GM12878 (cell line): ENCODE results near the gene RASAL1. TPM values are rescaled to one million over a fixed set of nuclear protein-coding genes. Genes with fewer than 3 reads are reported as not detected.

Experiments
- ATAC-seq: fragments of 200-7000 bp; cut with Tn5 transposase; 3 replicates; pipeline ENCODE4 v1.9.1; 2020; ENCODE audit warnings: mild to moderate bottlenecking, moderate library complexity
- BruUV-seq: library from RNA; stranded (reverse); fragments of 400-500 nt; replicated peaks from 2 replicates; lab custom pipeline; 2021; lab: Mats Ljungman, UMichigan
- CTCF ChIA-PET: fragments of 300-600 bp; sonication (Branson Sonifier 250); formaldehyde crosslinking; extraction: SDS; loops from one replicate; lab custom pipeline; 2021; ENCODE audit warnings: inconsistent platforms; lab: Yijun Ruan, JAX
- POLR2A ChIA-PET: fragments of 350-600 bp; formaldehyde crosslinking; extraction: SDS; loops from one replicate; lab custom pipeline; 2021; ENCODE audit warnings: inconsistent platforms; lab: Charles Lee
- RAD21 ChIA-PET: fragments of 300-600 bp; sonication (Branson Sonifier 250); formaldehyde crosslinking; loops from one replicate; lab custom pipeline; 2023; ENCODE audit warnings: antibody characterized with exemption; ENCODE audit not compliant: unreplicated experiment; lab: Charles Lee
- SMC1A ChIA-PET: fragments of 300-600 bp; sonication (Branson Sonifier 250); formaldehyde crosslinking; loops from one replicate; lab custom pipeline; 2023; ENCODE audit not compliant: unreplicated experiment, uncharacterized antibody; lab: Charles Lee
- DNase-seq: peaks from one replicate; pipeline ENCODE4 v3.0.0-alpha.2; 2011; ENCODE audit warnings: low read depth, low spot score
- FAIRE-seq: peaks from 3 replicates; lab custom pipeline; 2011; peaks lifted over from hg19 to GRCh38; lab: Jason Lieb, UNC
- H2AFZ ChIP-seq: 2 replicates; pipeline ENCODE4 v1.6.0; 2011; ENCODE audit warnings: low read depth, low read length, control low read depth; ENCODE audit not compliant: control insufficient read depth
- H3K27ac ChIP-seq: 2 replicates; pipeline ENCODE4 v1.5.1; 2011; ENCODE audit warnings: control low read depth; ENCODE audit not compliant: control insufficient read depth, insufficient read depth
- H3K27me3 ChIP-seq, 2 experiments: replicated peaks in 1 of 2; 2 replicates each; pipeline versions ENCODE4 v1.6.0 to v1.6.1; 2011; ENCODE audit warnings: low read length in 1 of 2; ENCODE audit not compliant: control insufficient read depth in 2 of 2, insufficient read depth in 2 of 2
- H3K36me3 ChIP-seq, 2 experiments: 2 replicates each; pipeline ENCODE4 v1.5.1; 2011; ENCODE audit warnings: low read length in 1 of 2; ENCODE audit not compliant: control insufficient read depth in 2 of 2, insufficient read depth in 2 of 2
- H3K4me1 ChIP-seq: 2 replicates; pipeline ENCODE4 v1.6.1; 2011; ENCODE audit warnings: mild to moderate bottlenecking, low read length, moderate library complexity, mixed read lengths; ENCODE audit not compliant: control insufficient read depth, insufficient read depth
- H3K4me2 ChIP-seq: 2 replicates; pipeline ENCODE4 v1.6.0; 2011; ENCODE audit warnings: control low read depth; ENCODE audit not compliant: control insufficient read depth, insufficient read depth
- H3K4me3 ChIP-seq: fragments of 200-600 bp; sonication (generic); 2 replicates; pipeline ENCODE4 v1.5.1; 2016
- H3K79me2 ChIP-seq: 2 replicates; pipeline ENCODE4 v1.6.0; 2011; ENCODE audit warnings: low read length; ENCODE audit not compliant: control insufficient read depth, insufficient read depth
- H3K9ac ChIP-seq: 2 replicates; pipeline ENCODE4 v1.8.0; 2011; ENCODE audit warnings: low read length, control low read depth, mixed read lengths; ENCODE audit not compliant: control insufficient read depth, insufficient read depth
- H3K9me3 ChIP-seq: replicated peaks from 3 replicates; pipeline ENCODE4 v1.5.1; 2011; ENCODE audit warnings: mild to moderate bottlenecking, low read length; ENCODE audit not compliant: control insufficient read depth, insufficient read depth
- H4K20me1 ChIP-seq: 2 replicates; pipeline ENCODE4 v1.6.0; 2011; ENCODE audit not compliant: control insufficient read depth, insufficient read depth
- CBX3 ChIP-seq: fragments of 200-600 bp; sonication (generic); IDR thresholded peaks from 2 replicates; pipeline ENCODE4 v1.6.1; 2016; ENCODE audit warnings: low read depth, borderline replicate concordance
- CREM ChIP-seq: IDR thresholded peaks from 2 replicates; pipeline ENCODE4 v1.6.1; 2014; ENCODE audit warnings: antibody characterized with exemption, low read depth
- FOXM1 ChIP-seq: IDR thresholded peaks from 2 replicates; pipeline ENCODE4 v1.6.1; 2012; ENCODE audit warnings: low read depth, mild to moderate bottlenecking, inconsistent platforms, low read length, moderate library complexity
- HCFC1 ChIP-seq: fragments of 150-350 bp; IDR thresholded peaks from 2 replicates; pipeline ENCODE4 v1.6.1; 2014; ENCODE audit warnings: low read length
- HDAC2 ChIP-seq: fragments of 200-600 bp; sonication (generic); IDR thresholded peaks from 2 replicates; pipeline ENCODE4 v1.6.1; 2017
- NBN ChIP-seq: fragments of 450-650 bp; IDR thresholded peaks from 2 replicates; pipeline ENCODE4 v1.6.1; 2016
- NRF1 ChIP-seq: conservative IDR thresholded peaks from 2 replicates; pipeline ENCODE4 v1.6.1; 2011; ENCODE audit warnings: mild to moderate bottlenecking, low read depth, low read length, improper control_type of control experiment
- RBBP5 ChIP-seq: fragments of 200-600 bp; sonication (generic); conservative IDR thresholded peaks from 2 replicates; pipeline ENCODE4 v1.6.1; 2016
- RUNX3 ChIP-seq: IDR thresholded peaks from 2 replicates; pipeline ENCODE4 v1.6.1; 2012; ENCODE audit warnings: low read length, inconsistent platforms
- SUZ12 ChIP-seq: fragments of 200-600 bp; sonication (generic); IDR thresholded peaks from one replicate; pipeline ENCODE4 v1.6.1; 2018; ENCODE audit warnings: antibody characterized with exemption, mild to moderate bottlenecking; ENCODE audit not compliant: unreplicated experiment
- TBL1XR1 ChIP-seq: IDR thresholded peaks from 2 replicates; pipeline ENCODE4 v1.6.1; 2012; ENCODE audit warnings: low read depth, low read length, improper control_type of control experiment
- TCF7 ChIP-seq: IDR thresholded peaks from 2 replicates; pipeline ENCODE4 v1.6.1; 2014; ENCODE audit warnings: antibody characterized with exemption, borderline replicate concordance
- WGBS: methylation state at CpG from one replicate; pipeline ENCODE4 v1.1.6; 2016; ENCODE audit warnings: low lambda C conversion rate; ENCODE audit not compliant: insufficient replicate concordance, insufficient coverage; ENCODE audit errors: missing lambda C conversion rate; 5-methylcytosine and 5-hydroxymethylcytosine counted together
- in situ Hi-C: fragments of 300-500 bp; cut with MboI; formaldehyde crosslinking; loops from 9 replicates; pipeline ENCODE4 v1.14.3; 2018; ENCODE audit warnings: mixed read lengths
- intact Hi-C: fragments of 100-400 bp; cut with micrococcal nuclease; formaldehyde crosslinking; loops from one replicate; pipeline ENCODE4 v1.14.2; 2022; ENCODE audit not compliant: unreplicated experiment
- polyA plus RNA-seq, 11 experiments: library from polyadenylated mRNA; depleted of rRNA in 4 of 11; unstranded in 6 of 11; stranded (reverse) in 5 of 11; fragments of >200 nt; fragmentation: Nextera tagmentation in 4 of 11; fragmentation: Illumina TruSeq in 1 of 11; extraction: Ambion mirVana in 4 of 11; extraction: Trizol in 1 of 11; gene quantifications; 1 replicate in 1 of 11; 2 replicates in 10 of 11; pipeline versions ENCODE4 v1.2.1 to v1.2.3, GENCODE V29; 2011 to 2016; ENCODE audit warnings: inconsistent platforms in 2 of 11, missing spikeins in 2 of 11, low read depth in 1 of 11
- total RNA-seq, 4 experiments: library from RNA; depleted of rRNA in 3 of 4; stranded (reverse); fragments of >200 nt in 3 of 4; fragmentation: Illumina TruSeq in 1 of 4; extraction: Trizol in 1 of 4; gene quantifications; 2 replicates each; pipeline versions ENCODE4 v1.2.1 to v1.2.3, GENCODE V29; 2013 to 2021
- TF ChIP-seq, protein P1 (sequence below): fragments of 450-650 bp; IDR thresholded peaks from 2 replicates; pipeline ENCODE4 v1.6.1; 2017; ENCODE audit warnings: mild to moderate bottlenecking
- TF ChIP-seq, protein P2 (sequence below): fragments of 450-650 bp; conservative IDR thresholded peaks from 2 replicates; pipeline ENCODE4 v1.6.1; 2017; ENCODE audit warnings: mild to moderate bottlenecking, moderate library complexity
- TF ChIP-seq, protein P3 (sequence below): fragments of 450-650 bp; IDR thresholded peaks from 2 replicates; pipeline ENCODE4 v1.6.1; 2017; ENCODE audit warnings: mild to moderate bottlenecking, moderate library complexity

RASAL1 gene
- total and polyA plus RNA-seq, 10 of the 15 experiments (the other 5 are each of a cell fraction or from before 2014, with no cell fraction given): 0.12 to 1.0 (median 0.52) TPM; not detected in 6

GRCh38 chr12:113118142-113118541 lies 17.4 kb downstream of the RASAL1 start:
- Histone ChIP-seq H3K9ac (no peak overlapping the region), H3K9me3 (no peaks in the 10 kb centered on the region; the same call in 2 of the 3 replicates), H4K20me1 (no peaks in the 10 kb centered on the region), H3K27me3 (no peaks in the 10 kb centered on the region; a peak in 2 of 4 replicates), H2AFZ (no peak overlapping the region), H3K79me2 (no peaks in the 10 kb centered on the region)
- WGBS: 0% methylated on average over 1 of the region's 1 CpG
- in situ Hi-C loops: no loop called here
- intact Hi-C loops: no loop called here
- no TSS peak for BruUV-seq
- DNase-seq (no peak), ATAC-seq (no peak), FAIRE-seq (no peak)
- TF ChIP-seq FOXM1: no peak
- no peak for TF ChIP-seq HCFC1
- no peak for TF ChIP-seq NBN
- TF ChIP-seq, protein P1, sequence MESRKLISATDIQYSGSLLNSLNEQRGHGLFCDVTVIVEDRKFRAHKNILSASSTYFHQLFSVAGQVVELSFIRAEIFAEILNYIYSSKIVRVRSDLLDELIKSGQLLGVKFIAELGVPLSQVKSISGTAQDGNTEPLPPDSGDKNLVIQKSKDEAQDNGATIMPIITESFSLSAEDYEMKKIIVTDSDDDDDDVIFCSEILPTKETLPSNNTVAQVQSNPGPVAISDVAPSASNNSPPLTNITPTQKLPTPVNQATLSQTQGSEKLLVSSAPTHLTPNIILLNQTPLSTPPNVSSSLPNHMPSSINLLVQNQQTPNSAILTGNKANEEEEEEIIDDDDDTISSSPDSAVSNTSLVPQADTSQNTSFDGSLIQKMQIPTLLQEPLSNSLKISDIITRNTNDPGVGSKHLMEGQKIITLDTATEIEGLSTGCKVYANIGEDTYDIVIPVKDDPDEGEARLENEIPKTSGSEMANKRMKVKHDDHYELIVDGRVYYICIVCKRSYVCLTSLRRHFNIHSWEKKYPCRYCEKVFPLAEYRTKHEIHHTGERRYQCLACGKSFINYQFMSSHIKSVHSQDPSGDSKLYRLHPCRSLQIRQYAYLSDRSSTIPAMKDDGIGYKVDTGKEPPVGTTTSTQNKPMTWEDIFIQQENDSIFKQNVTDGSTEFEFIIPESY: no peak
- no peak for TF ChIP-seq RBBP5
- TF ChIP-seq, protein P2, sequence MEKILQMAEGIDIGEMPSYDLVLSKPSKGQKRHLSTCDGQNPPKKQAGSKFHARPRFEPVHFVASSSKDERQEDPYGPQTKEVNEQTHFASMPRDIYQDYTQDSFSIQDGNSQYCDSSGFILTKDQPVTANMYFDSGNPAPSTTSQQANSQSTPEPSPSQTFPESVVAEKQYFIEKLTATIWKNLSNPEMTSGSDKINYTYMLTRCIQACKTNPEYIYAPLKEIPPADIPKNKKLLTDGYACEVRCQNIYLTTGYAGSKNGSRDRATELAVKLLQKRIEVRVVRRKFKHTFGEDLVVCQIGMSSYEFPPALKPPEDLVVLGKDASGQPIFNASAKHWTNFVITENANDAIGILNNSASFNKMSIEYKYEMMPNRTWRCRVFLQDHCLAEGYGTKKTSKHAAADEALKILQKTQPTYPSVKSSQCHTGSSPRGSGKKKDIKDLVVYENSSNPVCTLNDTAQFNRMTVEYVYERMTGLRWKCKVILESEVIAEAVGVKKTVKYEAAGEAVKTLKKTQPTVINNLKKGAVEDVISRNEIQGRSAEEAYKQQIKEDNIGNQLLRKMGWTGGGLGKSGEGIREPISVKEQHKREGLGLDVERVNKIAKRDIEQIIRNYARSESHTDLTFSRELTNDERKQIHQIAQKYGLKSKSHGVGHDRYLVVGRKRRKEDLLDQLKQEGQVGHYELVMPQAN: no peak
- no peak for TF ChIP-seq HDAC2
- TF ChIP-seq, protein P3, sequence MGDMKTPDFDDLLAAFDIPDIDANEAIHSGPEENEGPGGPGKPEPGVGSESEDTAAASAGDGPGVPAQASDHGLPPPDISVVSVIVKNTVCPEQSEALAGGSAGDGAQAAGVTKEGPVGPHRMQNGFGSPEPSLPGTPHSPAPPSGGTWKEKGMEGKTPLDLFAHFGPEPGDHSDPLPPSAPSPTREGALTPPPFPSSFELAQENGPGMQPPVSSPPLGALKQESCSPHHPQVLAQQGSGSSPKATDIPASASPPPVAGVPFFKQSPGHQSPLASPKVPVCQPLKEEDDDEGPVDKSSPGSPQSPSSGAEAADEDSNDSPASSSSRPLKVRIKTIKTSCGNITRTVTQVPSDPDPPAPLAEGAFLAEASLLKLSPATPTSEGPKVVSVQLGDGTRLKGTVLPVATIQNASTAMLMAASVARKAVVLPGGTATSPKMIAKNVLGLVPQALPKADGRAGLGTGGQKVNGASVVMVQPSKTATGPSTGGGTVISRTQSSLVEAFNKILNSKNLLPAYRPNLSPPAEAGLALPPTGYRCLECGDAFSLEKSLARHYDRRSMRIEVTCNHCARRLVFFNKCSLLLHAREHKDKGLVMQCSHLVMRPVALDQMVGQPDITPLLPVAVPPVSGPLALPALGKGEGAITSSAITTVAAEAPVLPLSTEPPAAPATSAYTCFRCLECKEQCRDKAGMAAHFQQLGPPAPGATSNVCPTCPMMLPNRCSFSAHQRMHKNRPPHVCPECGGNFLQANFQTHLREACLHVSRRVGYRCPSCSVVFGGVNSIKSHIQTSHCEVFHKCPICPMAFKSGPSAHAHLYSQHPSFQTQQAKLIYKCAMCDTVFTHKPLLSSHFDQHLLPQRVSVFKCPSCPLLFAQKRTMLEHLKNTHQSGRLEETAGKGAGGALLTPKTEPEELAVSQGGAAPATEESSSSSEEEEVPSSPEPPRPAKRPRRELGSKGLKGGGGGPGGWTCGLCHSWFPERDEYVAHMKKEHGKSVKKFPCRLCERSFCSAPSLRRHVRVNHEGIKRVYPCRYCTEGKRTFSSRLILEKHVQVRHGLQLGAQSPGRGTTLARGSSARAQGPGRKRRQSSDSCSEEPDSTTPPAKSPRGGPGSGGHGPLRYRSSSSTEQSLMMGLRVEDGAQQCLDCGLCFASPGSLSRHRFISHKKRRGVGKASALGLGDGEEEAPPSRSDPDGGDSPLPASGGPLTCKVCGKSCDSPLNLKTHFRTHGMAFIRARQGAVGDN: no peak
- TF ChIP-seq SUZ12: no peak
- TF ChIP-seq TBL1XR1: no peak
- no peak for TF ChIP-seq TCF7
- no peak for TF ChIP-seq NRF1
- TF ChIP-seq CBX3: no peak
- no peak for TF ChIP-seq RUNX3
- no peak for TF ChIP-seq CREM
- TF ChIP-seq, all 136 proteins: peak for 0
- Histone ChIP-seq H3K36me3 (no peaks in the 10 kb centered on the region), H3K4me3 (no peak overlapping the region), H3K4me2 (no peak overlapping the region), H3K27ac (no peak overlapping the region), H3K4me1 (no peaks in the 10 kb centered on the region)
- CTCF ChIA-PET: no interaction called here
- SMC1A ChIA-PET: interaction anchor here (1.2 kb wide), 1 partner anchor 36 kb away, joined by 5 read pairs; no protein-coding TSS in a partner anchor
- RAD21 ChIA-PET: no interaction called here
- POLR2A ChIA-PET: no interaction called here
